Stimulated activated naive CD8-positive, alpha-beta T cell treated with anti-CD3 and anti-CD28 coated beads, Interleukin-15, Interleukin-2, amounts not matched to agents 100 U/mL and 50 U/mL, for 24 hours (primary cell): ENCODE measurements around the gene TYRP1.

ENCODE experiments used
- ATAC-seq: fragments of 150-1000 bp; cut with Tn5 transposase; one replicate; pipeline ENCODE4 v1.10.0; 2021
- DNase-seq: peaks from one replicate; pipeline ENCODE4 v3.0.0; 2021

Gene TYRP1

DNA sequence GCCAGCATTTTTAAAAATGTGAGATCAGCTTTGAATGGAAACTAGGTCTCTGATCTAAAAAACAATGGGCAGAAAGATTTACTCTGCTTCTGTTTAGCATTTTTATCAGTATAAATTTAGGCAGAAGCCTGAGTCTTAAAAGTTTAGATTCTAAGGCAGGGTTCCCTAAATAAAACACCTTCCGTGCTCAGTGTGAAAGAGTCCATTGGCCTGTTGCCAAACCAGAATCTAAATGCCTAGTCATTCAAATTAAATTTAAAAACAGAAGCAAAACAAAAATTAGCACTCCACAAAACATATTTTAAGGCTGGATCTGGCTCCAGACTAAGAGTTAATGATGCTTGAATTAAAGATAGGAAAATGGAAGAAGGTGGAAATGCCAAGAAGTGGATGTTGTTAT is 4.5 kb downstream of the TYRP1 start:
- DNase-seq: no peak
- ATAC-seq: no peak

DNA sequence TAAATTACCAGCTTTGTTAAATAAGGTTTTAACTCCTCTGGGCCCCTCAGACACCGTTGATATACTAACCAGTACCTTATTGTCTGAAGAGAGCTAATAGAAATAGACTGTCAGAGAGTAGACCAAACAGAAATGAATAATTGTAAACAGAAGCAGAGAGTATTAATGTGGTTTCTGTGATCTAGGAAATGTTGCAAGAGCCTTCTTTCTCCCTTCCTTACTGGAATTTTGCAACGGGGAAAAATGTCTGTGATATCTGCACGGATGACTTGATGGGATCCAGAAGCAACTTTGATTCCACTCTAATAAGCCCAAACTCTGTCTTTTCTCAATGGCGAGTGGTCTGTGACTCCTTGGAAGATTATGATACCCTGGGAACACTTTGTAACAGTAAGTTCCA is 5.1 kb downstream of the TYRP1 start:
- DNase-seq: no peak
- ATAC-seq: no peak

DNA sequence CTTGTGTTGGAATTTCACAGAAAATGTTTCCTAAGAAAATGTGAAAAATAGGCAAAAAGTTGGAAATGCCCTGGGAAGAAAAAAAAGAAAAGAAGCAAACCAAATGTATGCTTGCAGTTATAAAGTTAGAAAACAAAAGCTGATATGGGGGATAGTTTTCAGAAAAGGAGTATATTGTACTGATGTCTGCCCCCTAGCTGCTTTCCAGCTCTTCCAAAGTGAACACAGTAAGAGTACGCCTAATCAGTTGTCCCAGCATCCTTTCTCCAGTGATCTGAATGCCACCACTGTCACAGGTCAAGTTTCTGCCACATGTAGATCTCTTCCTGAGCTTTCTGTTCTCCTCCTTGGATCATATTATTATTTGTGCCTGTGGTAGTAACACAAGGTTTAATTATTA is 5.8 kb downstream of the TYRP1 start:
- DNase-seq: no peak
- no peak for ATAC-seq

DNA sequence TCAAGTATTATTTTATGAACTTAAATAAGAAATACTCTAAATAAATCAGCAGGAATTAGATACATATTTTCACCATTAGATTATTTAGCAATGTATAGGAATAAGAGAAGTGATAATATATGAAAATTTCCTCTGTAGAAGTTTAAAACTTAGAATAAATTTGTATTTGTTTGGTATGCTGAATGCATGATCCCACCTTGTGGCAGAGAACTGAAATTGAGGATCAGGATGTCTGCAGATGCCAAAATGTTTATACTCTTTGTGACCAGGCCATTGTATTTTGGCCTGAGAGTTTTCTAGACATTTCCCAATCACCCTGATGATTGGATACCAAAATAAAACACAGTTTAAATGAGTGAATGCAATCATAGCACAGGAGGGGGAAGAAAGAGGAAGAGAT is 6.3 kb downstream of the TYRP1 start:
- ATAC-seq (no peak), DNase-seq (no peak)

DNA sequence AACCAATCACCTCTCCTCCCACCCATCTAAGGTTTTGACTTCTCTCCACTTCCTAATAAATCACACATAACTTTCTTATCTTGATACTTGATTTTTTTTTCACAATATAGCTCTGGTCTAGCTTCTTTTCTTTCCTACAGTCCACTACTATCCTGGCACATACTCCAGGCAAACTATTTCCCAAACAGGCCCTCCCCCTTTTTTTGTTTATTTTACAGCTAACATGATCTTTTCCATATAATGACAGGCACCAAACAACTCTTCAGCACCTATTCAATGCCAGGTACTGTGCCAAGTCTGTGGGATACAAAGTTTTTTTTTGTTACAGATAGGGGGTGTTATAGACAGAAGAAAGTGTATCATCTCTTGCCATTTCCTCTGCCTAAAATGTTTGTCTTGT is 7.9 kb downstream of the TYRP1 start:
- ATAC-seq: no peak
- no peak for DNase-seq

DNA sequence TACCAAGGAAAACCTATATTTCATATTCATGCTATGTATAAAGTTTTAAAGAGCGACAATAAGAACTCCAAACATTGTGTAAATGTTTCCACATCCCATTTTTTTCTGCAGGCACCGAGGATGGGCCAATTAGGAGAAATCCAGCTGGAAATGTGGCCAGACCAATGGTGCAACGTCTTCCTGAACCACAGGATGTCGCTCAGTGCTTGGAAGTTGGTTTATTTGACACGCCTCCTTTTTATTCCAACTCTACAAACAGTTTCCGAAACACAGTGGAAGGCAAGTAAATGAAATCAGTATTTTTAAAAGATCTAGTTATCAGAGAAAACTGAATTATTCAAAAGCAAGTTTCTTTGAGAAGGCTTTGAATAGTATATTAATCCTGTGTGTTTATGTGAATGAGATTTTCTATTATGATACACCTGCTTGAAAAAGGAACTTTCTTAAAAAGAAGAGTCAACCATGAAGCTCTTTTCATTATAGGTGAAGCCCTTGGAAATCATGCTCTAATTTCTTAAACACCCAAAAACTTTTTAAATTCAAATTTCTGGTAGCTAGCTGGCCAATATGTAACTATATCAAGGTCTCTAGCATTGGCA is 9.1 kb downstream of the TYRP1 start:
- ATAC-seq (no peak), DNase-seq (no peak)

DNA sequence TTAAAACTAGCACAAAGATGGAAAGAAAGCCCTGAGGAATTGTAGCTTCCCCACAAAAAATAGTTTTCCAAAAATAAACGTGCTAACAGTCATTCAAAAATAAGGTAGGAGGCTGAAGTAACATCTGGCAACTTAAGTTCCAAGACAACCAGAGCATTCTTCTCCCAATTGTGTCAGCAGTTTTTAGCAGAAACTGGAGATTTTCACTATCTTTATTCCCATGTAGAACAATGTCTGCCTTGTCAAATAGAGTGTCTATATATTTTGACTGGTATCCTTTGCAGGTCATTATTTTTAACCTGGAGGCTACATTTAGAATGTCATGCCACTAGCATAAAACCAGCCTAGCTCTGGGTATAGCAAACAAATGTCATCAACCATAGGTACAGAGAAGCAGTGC is 10.8 kb downstream of the TYRP1 start:
- ATAC-seq: no peak
- no peak for DNase-seq

DNA sequence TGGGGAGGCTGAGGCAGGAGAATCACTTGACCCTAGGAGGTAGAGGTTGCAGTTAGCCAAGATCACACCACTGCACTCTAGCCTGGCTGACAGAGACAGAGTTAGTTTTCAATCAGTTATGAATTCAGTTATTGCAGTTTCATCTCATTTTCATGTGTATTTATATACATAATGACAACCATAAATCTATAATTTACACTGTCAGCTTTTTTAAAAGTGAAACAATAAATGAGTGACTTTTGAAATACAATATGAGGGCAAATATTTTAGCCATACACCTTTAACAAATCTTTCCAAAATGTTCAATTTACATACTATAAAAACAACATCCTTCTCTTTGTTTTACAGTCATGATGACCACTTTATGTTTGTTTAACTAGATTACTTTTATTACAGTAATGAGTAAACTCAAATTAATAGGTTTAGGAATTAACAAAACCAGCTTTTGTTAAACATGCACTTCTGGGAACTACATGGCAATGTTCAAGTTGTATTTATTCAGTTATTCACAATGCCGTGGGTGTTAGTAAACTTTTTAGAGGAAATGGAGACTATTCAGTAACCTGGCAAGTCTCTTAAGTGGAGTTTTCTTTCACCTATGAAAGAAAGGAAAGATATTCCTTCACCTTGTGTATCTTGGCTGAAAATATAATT is 12.7 kb downstream of the TYRP1 start:
- DNase-seq (no peak), ATAC-seq (no peak)

DNA sequence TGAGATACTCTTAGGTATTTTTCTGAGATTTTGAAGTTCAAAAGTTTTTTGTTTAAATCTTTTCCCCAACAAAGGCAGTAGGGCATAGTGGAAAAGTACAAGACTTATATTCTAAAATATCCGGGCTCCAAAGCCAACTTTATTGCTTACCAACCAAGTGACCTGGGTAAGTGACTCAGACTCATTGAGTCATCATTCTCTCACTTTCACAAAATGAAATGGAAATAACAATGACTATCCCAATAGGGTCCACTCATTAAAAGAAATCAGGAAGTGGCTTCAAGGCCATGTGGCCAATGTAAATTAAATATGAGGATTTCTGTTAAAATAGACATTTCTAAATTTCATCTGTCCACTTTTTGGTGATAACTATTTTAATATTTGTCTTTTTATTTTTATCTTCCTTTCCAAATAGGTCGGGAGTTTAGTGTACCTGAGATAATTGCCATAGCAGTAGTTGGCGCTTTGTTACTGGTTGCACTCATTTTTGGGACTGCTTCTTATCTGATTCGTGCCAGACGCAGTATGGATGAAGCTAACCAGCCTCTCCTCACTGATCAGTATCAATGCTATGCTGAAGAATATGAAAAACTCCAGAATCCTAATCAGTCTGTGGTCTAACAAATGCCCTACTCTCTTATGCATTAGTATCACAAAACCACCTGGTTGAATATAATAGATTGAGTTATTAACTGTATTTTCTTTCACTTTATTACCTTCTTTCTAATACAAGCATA is 15.5 kb downstream of the TYRP1 start:
- DNase-seq (no peak), ATAC-seq (no peak)

DNA sequence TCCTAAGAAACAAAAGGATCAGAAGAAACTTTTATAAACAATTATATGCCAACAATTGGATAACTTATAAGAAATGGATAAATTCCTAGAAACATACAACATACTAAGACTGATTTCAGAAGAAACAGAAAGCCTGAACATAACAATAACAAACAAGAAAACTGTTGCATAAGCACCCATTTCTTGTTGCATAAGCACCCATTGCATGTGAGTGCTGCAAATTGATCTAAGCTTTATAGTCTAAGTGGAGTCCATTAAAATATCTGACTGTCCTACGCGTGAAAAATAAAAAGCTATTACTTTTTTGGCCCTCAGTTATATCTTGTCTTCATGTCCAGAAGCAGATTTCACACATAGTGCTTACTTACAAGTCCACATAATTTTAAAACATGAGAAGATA is 19.3 kb downstream of the TYRP1 start:
- DNase-seq: no peak
- no peak for ATAC-seq

DNA sequence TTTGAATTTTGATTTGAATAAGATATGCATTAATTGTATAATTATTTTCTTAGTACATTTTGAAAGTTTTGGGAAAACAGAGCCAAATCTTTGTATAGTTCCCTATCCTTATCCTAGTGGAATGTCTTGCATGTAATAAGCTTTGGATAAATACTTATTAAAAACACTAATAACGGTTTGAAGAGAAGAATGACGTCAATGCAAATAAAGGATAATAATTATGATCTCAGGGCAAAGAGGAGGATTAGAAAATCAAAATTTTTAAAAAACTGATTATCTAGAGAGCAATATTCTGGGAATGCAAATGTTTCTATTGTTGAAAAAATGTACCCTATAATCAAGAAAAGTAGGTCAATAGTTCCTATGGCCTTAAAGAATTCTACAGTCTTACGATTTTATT is 22.1 kb downstream of the TYRP1 start:
- DNase-seq: no peak
- no peak for ATAC-seq

DNA sequence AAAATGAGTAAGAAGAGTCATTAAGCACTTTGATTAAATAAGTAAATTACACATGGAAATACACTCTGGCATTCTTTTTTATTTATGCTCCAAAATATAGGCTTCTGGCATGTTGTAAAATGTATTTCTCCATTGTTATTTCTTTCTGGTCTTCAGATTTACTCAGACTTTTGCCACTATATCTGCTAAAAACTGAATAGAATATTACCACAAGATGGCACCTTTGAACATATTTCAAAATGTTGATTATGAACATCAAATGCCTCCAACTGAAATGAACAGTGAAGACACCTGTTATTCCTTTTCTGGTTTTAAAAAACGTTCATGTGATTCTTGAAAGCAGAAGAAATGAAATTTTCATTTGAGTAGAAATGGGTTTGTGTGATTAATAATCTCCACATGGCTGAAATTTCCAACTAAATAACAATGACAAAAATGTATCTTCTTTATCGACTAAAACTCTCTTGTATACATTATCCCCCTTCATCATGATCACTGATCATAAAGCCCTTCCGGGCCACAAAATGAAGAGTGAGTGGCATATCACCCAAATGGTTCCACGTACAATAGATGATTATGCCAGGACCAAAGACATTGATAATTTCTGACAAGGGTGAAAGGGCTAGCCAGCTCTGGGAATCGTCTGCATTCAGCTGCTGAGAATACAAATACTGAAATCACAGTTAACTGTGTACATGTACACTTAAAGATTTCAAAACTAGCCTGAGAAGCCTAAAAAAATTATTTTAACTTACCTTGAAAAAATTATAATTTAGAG is 23.8 kb downstream of the TYRP1 start:
- ATAC-seq (no peak), DNase-seq (no peak)

DNA sequence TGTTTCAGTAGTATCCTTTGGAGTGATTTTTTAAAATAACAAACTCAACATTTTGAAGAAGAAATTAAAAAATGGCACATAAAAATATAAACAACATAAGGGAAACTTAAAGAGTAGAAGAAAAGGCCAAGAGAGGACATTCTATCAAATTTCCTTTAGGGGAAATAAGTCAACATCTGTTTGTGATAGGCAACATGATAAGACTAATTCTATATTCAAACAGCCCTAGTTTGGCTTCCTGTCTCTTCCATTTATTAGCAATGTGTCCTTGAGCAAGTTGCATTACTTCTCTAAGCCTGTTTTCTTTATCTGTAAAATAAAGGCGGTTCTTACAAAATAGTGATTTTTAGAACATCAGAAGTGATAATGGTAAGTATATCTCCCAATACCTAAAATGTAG is 24.7 kb downstream of the TYRP1 start:
- no peak for ATAC-seq
- DNase-seq: no peak

DNA sequence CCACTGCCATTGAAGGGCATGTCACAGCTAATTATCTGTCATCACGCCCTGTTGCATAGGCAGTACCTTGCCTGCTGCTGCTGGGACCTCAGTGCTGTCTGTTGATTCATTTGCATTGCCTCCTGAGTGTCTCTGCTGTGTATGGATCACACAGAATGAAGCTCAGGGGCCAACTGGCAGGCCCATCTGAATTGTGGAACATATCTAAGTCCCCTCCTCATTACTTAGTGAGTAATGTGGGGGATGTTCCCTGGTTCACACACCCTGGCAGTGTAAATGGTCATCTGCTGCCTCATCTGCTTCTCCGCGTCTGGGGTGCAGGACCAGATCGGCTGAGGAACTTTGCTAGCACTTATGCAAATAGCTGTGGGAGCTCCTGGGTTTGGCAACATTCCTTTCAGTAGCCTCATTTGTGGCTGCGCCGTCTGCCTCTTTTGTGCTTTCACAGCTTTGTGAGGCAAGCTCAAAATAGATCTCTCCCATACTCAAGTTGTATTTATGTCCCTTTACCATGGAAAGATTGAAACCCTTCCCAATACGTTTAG is 25.4 kb downstream of the TYRP1 start:
- DNase-seq: no peak
- ATAC-seq: no peak

DNA sequence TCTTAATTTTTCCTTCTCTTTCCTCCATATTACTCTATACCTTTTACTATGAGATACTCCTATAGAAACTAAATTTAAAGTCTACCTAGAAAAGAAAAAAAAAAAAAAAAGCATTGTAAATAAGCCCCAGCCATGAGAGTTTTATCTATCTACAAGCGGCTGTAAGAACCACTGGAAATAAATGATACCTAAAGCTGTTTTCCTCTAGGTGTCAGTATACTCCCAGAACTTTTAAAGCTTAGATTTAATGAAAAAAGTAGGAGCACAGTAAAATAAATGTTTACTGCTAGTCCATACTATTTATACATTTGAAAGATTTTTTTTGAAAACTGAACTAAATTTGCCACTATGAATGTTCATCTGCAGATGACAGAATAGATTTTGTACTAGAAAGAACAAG is 26.2 kb downstream of the TYRP1 start:
- DNase-seq (no peak), ATAC-seq (no peak)

DNA sequence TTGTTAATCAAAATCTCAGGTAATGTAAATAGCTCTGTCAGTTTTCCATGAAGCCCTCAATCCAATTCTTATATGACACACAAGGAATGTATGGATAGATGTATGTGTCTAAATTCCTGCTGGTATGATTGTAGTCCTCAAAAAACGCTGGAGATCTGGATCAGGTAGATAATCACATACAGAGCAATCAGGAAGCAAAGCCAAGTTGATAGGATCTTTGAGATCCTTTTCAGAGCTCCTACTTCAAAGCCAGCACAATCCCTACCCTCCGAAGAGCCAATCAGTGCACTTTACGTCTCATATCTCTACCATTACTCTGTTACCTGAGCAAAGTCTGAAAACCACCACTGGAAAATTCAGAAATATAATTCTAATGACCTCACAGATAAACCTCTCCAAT is 27.4 kb downstream of the TYRP1 start:
- no peak for ATAC-seq
- DNase-seq: no peak

DNA sequence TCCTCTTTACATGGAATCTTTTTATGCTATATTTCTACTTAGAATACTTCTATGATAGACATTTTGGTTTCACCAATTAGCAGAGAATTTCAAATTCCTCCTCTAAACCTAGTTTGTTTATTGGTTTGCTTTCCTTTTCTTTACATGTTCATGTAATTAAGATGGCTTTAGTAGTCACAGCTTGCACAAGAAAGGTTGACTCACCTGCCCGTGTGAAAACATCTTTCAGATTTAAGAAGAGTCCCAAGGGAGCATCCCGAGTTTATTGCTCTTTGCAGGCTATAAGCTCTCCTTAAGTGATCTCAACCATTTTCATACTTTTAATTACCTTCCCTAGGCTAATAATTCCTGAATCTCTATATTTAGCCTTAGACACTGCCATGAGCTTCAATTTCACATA is 28.9 kb downstream of the TYRP1 start:
- DNase-seq (no peak), ATAC-seq (no peak)

DNA sequence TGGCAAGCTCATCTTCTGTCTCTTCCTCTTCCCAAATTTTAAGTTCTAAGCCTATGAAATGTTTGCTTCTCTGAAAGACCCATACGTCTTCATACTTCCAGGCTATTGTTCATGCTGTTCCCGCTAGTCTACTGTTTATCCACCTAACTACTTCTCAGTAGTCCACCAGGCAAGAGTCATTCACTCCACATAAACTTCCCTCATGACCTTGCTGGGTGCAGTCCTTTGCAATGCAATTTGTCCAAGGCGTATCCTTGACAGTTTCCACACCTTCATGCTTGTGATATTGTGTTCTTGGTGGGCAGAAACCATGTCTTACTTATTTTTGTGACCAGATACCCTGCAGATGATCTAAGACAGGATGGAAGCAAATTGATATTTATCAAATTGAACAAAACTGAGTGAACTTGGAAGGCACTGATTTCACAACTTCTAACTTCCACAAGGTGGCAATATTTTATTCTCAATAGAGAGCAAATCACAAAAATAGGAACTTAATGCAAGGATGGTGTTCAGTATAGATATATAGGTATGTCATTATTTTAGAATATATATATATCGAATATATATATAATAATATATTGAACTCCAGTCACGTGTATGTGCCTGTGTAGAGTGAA is 30.3 kb downstream of the TYRP1 start:
- DNase-seq: no peak
- ATAC-seq: no peak

DNA sequence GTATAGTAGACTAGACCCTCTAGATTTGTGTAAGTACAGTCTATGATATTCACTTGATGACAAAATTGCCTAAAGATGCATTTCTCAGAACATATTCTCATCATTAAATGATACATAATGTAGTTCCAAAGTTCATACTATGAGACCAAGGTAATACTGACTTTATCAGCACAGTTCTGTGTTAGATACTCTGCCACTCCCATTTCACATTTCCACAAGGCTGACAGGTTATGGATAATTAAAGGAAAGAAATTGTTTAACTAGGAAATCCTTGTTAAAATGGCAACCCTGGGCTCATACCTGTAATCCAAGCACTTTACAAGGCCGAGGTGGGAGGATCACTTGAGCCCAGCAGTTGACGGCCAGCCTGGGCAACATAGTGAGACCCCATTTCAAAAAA is 33.6 kb downstream of the TYRP1 start:
- no peak for DNase-seq
- ATAC-seq: no peak

DNA sequence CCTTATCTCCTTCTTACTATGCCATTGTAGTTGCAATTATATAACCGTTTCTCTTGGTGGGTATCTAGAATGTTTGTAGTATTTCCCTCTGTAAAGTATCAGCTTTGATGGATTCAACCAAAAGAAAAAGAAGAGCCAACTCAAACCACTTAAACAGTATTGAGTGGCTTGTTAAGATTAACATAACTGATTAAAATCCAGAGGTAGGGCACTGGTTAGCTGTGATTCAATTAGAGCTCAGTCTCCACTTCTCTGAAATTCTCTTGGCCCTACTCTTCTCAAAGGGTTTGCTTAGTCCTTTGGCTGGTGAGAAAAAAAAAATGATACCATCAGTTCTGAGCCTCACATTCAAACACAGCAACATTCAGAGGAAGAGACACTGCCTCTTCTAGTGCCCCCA is 37.0 kb downstream of the TYRP1 start:
- ATAC-seq (no peak), DNase-seq (no peak)

DNA sequence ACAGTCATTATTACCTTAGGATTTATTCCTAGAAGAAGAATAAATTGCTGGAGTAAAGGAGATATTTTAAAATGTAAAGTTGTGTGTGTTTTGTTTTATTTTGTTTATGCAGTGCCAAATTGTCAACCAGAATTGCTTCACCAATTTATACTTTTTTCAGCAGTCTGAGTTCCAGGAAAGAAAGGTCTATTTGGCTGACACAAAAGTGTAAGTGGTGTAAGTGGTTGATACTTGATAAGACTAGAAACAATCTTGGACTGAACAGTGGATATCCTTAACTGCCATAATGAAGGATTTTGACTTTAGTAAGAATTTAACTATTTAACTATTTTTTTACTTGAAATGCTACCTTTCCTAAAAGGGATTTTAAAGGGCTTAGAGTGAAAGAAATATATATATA is 37.7 kb downstream of the TYRP1 start:
- ATAC-seq (no peak), DNase-seq (no peak)

DNA sequence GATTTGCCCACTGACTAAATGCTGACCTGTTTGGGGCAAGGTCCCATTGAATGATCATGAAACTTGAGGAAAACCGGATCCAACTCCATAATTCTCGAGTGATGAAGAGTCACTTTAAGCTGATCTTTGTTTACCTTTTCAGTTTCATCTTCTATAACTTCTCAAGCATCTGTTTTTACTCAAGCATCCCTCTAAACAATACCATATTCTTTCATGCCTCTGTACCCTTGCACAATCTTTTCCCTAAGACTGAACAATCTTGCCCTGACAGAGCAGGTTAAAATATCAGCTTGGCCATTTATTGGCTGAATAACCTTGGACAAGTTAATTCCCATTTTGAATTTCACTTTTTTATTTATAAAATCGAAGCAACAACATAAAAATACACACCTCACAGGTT is 39.8 kb downstream of the TYRP1 start:
- ATAC-seq (no peak), DNase-seq (no peak)
